Measurements from ENCODE around the gene CNKSR1.

The CNKSR1 gene

DNA sequence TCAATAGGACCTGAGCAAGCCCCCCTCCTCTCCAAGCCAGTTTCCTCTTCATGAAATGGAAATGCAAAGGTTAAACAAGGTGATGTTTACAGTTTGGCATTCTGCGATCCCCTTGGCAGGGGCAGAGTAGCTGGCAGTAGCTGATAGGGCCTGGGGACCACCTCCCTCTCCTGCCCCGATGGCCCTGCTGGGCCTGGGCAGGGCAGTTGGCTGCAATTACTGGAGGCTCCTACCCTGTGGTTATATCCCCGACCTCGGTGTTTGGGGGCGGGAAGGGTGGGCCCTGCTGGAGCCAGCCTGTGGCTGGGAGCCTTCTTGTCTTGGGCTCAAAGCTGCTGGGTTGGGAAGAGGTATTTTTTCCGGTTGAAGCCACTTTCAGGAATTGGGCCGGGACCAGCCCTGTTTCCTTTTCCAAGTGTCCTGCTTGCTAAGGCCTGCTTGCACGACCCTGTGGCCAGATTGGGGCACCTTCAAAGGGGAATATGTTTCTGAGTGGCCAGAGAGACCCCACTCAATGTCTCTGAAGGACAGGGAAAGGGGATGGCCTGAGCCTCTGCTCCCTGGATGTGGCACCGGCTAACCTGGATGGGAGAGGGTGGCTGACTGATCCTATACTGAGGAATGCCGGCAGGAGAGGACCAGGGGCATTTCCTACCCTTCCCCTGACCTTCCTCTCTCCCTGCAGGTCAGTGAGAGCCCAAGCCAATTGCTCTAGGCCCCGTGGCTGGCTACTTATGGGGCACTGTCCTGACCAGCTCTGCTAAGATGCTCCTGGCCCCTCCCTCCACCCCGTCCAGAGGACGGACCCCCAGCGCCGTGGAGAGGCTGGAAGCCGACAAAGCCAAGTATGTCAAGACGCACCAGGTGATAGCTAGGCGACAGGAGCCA, 16.5 kb upstream of the CNKSR1 start:
- in situ Hi-C loops (cut with MboI; ENCODE audit: low pct_unique_long_range_greater_than_20kb, low sequenced_read_pairs, unreplicated experiment): no loop called here
- DNase-seq (ENCODE audit: low spot score): no peak
- TF ChIP-seq, protein P1, sequence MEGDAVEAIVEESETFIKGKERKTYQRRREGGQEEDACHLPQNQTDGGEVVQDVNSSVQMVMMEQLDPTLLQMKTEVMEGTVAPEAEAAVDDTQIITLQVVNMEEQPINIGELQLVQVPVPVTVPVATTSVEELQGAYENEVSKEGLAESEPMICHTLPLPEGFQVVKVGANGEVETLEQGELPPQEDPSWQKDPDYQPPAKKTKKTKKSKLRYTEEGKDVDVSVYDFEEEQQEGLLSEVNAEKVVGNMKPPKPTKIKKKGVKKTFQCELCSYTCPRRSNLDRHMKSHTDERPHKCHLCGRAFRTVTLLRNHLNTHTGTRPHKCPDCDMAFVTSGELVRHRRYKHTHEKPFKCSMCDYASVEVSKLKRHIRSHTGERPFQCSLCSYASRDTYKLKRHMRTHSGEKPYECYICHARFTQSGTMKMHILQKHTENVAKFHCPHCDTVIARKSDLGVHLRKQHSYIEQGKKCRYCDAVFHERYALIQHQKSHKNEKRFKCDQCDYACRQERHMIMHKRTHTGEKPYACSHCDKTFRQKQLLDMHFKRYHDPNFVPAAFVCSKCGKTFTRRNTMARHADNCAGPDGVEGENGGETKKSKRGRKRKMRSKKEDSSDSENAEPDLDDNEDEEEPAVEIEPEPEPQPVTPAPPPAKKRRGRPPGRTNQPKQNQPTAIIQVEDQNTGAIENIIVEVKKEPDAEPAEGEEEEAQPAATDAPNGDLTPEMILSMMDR (IDR thresholded peaks at IDR 0.05; ENCODE audit: extremely low read depth, insufficient read depth, missing control alignments): no peak

DNA sequence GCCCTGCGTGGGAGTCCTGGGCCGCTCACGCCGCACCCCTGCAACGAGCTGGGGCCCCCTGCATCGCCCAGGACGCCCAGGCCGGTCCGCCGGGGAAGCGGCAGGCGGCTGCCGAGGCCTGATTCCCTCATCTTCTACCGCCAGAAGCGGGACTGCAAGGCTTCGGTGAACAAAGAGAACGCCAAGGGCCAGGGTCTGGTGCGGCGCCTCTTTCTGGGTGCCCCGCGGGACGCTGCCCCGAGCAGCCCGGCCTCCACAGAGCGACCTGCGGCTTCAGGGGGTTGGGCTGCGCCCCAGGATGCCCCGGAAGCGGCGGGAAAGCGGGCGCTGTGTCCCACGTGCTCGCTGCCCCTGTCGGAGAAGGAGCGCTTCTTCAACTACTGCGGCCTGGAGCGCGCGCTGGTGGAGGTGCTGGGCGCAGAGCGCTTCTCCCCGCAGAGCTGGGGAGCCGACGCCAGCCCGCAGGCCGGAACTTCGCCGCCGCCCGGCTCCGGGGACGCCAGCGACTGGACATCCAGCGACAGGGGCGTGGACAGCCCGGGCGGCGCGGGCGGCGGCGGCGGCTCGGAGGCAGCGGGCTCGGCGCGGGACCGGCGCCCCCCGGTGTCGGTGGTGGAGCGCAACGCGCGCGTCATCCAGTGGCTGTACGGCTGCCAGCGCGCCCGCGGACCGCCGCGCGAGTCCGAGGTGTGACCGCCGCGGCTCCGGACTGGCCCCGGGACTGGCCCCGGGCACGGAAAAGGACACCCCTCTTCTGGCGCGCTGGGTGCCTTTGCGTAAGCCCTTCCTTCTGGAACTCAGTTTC, 15.7 kb upstream of the CNKSR1 start:
- TF ChIP-seq, protein P1 (IDR thresholded peaks at IDR 0.05; ENCODE audit: extremely low read depth, insufficient read depth, missing control alignments): peak; percentile 39
- in situ Hi-C loops (cut with MboI; ENCODE audit: low pct_unique_long_range_greater_than_20kb, low sequenced_read_pairs, unreplicated experiment): no loop called here
- DNase-seq (ENCODE audit: low spot score): peak; percentile 70

DNA sequence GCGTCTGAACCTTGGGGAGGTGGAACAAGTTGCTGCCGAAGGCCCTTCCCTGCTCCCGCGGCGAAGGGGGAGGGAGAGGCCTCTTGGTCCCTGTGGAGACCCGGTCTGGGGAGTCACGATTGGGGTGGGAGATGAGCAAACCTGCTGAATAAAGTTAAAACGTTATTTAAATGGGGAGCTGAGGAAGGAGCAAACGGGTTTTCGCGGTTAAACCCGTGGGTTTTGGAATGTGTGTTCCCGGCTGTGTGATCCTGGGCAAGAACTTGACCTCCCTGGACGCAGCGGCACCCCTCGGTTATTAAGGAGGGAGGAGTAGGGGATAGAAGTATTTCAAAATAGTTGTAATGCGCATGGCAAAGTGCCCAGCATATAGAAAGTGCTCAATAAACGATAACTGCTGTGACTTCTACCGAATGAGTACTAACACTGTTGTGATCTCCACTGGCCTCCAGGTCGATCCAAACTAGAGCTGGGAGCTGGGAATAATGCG, 15.0 kb upstream of the CNKSR1 start:
- TF ChIP-seq, protein P1 (IDR thresholded peaks at IDR 0.05; ENCODE audit: extremely low read depth, insufficient read depth, missing control alignments): no peak
- in situ Hi-C loops (cut with MboI; ENCODE audit: low pct_unique_long_range_greater_than_20kb, low sequenced_read_pairs, unreplicated experiment): no loop called here
- DNase-seq (ENCODE audit: low spot score): no peak

DNA sequence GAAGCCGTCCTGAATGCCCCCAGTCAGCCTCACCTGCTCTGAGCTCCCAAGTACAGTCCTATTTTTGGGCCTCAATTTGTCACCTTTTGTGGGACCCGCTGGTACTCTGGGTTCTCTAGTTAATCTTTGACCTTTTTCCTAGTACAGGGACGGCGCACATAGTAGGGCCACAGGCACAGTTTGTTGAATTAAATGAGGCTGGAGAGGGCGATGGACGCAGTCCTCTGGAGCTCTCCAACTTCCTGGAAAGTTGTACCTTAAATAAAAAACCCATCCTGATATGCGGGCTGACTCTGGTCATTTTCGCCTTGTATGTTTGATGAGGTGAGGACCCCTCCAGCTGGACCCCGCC, 13.6 kb upstream of the CNKSR1 start:
- in situ Hi-C loops (cut with MboI; ENCODE audit: low pct_unique_long_range_greater_than_20kb, low sequenced_read_pairs, unreplicated experiment): no loop called here
- TF ChIP-seq, protein P1 (IDR thresholded peaks at IDR 0.05; ENCODE audit: extremely low read depth, insufficient read depth, missing control alignments): no peak
- no peak for DNase-seq (ENCODE audit: low spot score)

DNA sequence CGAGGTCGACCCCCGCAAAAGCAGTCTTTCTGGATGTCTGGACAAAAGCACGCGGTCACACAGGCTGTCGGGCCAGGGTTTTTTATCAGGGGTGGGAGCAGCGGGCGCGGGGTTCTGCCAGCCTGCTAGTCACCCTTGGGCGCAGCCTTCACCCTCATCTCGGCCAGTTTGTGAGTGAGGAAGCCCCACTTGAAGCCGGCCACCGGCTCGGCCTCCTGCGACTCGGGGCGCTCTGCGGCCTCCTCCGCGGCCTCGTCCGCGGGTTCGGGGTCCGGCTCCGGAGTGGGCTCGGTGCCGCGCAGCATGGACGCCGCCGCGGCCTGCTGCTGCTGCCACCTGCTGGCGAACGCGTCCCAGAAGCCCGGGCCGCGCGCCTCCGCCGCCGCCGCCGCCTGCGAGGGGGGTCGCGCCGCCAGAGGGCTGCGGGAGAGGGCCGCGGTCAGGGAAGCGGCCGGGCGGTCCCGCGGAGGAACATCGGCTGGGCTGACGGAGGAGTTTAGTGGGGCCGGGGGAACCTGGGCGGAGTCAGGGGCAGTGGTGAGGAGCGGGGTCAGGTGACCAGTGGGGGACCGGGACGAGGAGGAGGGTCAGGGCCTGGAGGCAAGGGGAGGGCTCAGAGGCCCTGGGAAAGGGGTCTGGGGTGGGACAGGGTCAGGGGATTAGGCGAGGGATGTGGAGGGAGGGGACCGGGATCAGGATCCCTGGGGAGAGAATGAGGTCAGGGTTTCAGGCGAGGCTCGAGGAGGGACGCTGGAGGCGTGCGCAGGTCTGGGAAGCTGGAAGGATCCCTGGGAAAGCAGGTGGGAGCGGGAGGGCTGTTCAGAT, 13.0 kb upstream of the CNKSR1 start:
- in situ Hi-C loops (cut with MboI; ENCODE audit: low pct_unique_long_range_greater_than_20kb, low sequenced_read_pairs, unreplicated experiment): no loop called here
- TF ChIP-seq, protein P1 (IDR thresholded peaks at IDR 0.05; ENCODE audit: extremely low read depth, insufficient read depth, missing control alignments): peak; percentile 93
- DNase-seq (ENCODE audit: low spot score): peak; percentile 86

Data from GM13977 (cell line).